WTC11 (cell line): ENCODE measurements around the gene PEAR1. TPM values are rescaled to one million over a fixed set of nuclear protein-coding genes. Genes with fewer than 3 reads are reported as not detected.

Experiments
- ATAC-seq: fragments of 200-7000 bp; cut with Tn5 transposase; 2 replicates; pipeline ENCODE4 v1.10.0; 2021; ENCODE audit warnings: mild to moderate bottlenecking, moderate library complexity
- CTCF ChIA-PET: fragments of 300-600 bp; sonication (Branson Sonifier 250); formaldehyde crosslinking; loops from one replicate; lab custom pipeline; 2021; ENCODE audit warnings: antibody characterized with exemption; lab: Charles Lee
- POLR2A ChIA-PET: fragments of 350-600 bp; sonication (Branson Sonifier 250); formaldehyde crosslinking; loops from one replicate; lab custom pipeline; 2021; ENCODE audit warnings: antibody characterized with exemption; lab: Charles Lee
- DNase-seq: peaks from one replicate; pipeline ENCODE4 v3.0.0; 2021; ENCODE audit warnings: low spot score
- H3K27ac Mint-ChIP-seq: 2 replicates; pipeline ENCODE4 v1.8.0; 2021; ENCODE audit warnings: mixed read lengths
- H3K27me3 Mint-ChIP-seq: 2 replicates; pipeline ENCODE4 v1.8.0; 2021; ENCODE audit warnings: low read depth, mild to moderate bottlenecking, moderate library complexity, mixed read lengths
- H3K36me3 Mint-ChIP-seq: 2 replicates; pipeline ENCODE4 v1.8.0; 2021; ENCODE audit warnings: mixed read lengths
- H3K4me1 Mint-ChIP-seq: 2 replicates; pipeline ENCODE4 v1.8.0; 2022; ENCODE audit warnings: mixed read lengths
- H3K4me3 Mint-ChIP-seq: 2 replicates; pipeline ENCODE4 v1.8.0; 2021; ENCODE audit warnings: mild to moderate bottlenecking, moderate library complexity, mixed read lengths
- H3K9me3 Mint-ChIP-seq: 2 replicates; pipeline ENCODE4 v1.8.0; 2021; ENCODE audit warnings: mixed read lengths
- CDX4 ChIP-seq: fragments of 250-450 bp; sonication (Bioruptor Pico); IDR thresholded peaks from 2 replicates; pipeline ENCODE4 v1.9.0; 2021; ENCODE audit warnings: moderate library complexity, mild to moderate bottlenecking, inconsistent platforms, borderline replicate concordance
- CTCF ChIP-seq: fragments of 200-600 bp; IDR thresholded peaks from 2 replicates; pipeline ENCODE4 v1.8.0; 2022; ENCODE audit warnings: antibody characterized with exemption
- ESRRA ChIP-seq: sonication (generic); formaldehyde crosslinking; IDR thresholded peaks from 2 replicates; pipeline ENCODE4 v1.8.1; 2022; ENCODE audit warnings: mild to moderate bottlenecking, missing genetic modification reagents, borderline replicate concordance
- FOXP4 ChIP-seq: sonication (generic); formaldehyde crosslinking; IDR thresholded peaks from 2 replicates; pipeline ENCODE4 v1.8.0; 2022; ENCODE audit warnings: mild to moderate bottlenecking, missing genetic modification reagents
- MAX ChIP-seq: sonication (generic); formaldehyde crosslinking; IDR thresholded peaks from 2 replicates; pipeline ENCODE4 v1.8.0; 2022; ENCODE audit warnings: mild to moderate bottlenecking, missing genetic modification reagents
- MLX ChIP-seq: sonication (generic); formaldehyde crosslinking; IDR thresholded peaks from 2 replicates; pipeline ENCODE4 v1.8.1; 2023; ENCODE audit warnings: mild to moderate bottlenecking, missing genetic modification reagents, moderate library complexity
- MXD4 ChIP-seq: fragments of 250-450 bp; sonication (Bioruptor Pico); IDR thresholded peaks from 2 replicates; pipeline ENCODE4 v1.8.0; 2021; ENCODE audit warnings: mild to moderate bottlenecking, moderate library complexity, borderline replicate concordance
- NFE2L1 ChIP-seq: sonication (generic); formaldehyde crosslinking; IDR thresholded peaks from 2 replicates; pipeline ENCODE4 v1.8.1; 2023; ENCODE audit warnings: missing genetic modification reagents
- PRDM15 ChIP-seq: sonication (generic); formaldehyde crosslinking; IDR thresholded peaks from 2 replicates; pipeline ENCODE4 v1.8.0; 2022; ENCODE audit warnings: missing genetic modification reagents
- RELA ChIP-seq: sonication (generic); formaldehyde crosslinking; IDR thresholded peaks from 2 replicates; pipeline ENCODE4 v1.8.1; 2022; ENCODE audit warnings: missing genetic modification reagents, mild to moderate bottlenecking, borderline replicate concordance
- SMAD4 ChIP-seq: sonication (generic); formaldehyde crosslinking; IDR thresholded peaks from 2 replicates; pipeline ENCODE4 v1.8.0; 2022; ENCODE audit warnings: mild to moderate bottlenecking, missing genetic modification reagents
- SP1 ChIP-seq: sonication (generic); formaldehyde crosslinking; conservative IDR thresholded peaks from 2 replicates; pipeline ENCODE4 v1.8.1; 2022; ENCODE audit warnings: missing genetic modification reagents
- TCF7 ChIP-seq: sonication (generic); formaldehyde crosslinking; IDR thresholded peaks from 2 replicates; pipeline ENCODE4 v1.8.0; 2022; ENCODE audit warnings: mild to moderate bottlenecking, low read depth, missing genetic modification reagents, moderate library complexity
- TEAD1 ChIP-seq: sonication (generic); formaldehyde crosslinking; IDR thresholded peaks from 2 replicates; pipeline ENCODE4 v1.8.0; 2022; ENCODE audit warnings: mild to moderate bottlenecking, missing genetic modification reagents
- TEAD4 ChIP-seq: sonication (generic); formaldehyde crosslinking; IDR thresholded peaks from 2 replicates; pipeline ENCODE4 v1.8.0; 2022; ENCODE audit warnings: mild to moderate bottlenecking, missing genetic modification reagents
- USF1 ChIP-seq: sonication (generic); formaldehyde crosslinking; IDR thresholded peaks from 2 replicates; pipeline ENCODE4 v1.8.0; 2022; ENCODE audit warnings: mild to moderate bottlenecking, missing genetic modification reagents
- ZNF138 ChIP-seq: sonication (generic); formaldehyde crosslinking; conservative IDR thresholded peaks from 2 replicates; pipeline ENCODE4 v1.8.1; 2022; ENCODE audit warnings: mild to moderate bottlenecking, moderate library complexity, missing genetic modification reagents
- ZNF219 ChIP-seq: sonication (generic); formaldehyde crosslinking; IDR thresholded peaks from 2 replicates; pipeline ENCODE4 v1.8.0; 2023; ENCODE audit warnings: missing genetic modification reagents, mild to moderate bottlenecking, borderline replicate concordance
- ZNF263 ChIP-seq: sonication (generic); formaldehyde crosslinking; IDR thresholded peaks from 2 replicates; pipeline ENCODE4 v1.8.1; 2022; ENCODE audit warnings: low read depth, mild to moderate bottlenecking, moderate library complexity, missing genetic modification reagents
- ZNF317 ChIP-seq: sonication (generic); formaldehyde crosslinking; IDR thresholded peaks from 2 replicates; pipeline ENCODE4 v1.8.1; 2023; ENCODE audit warnings: low read depth, mild to moderate bottlenecking, moderate library complexity, missing genetic modification reagents, borderline replicate concordance
- ZNF425 ChIP-seq: fragments of 250-450 bp; sonication (Bioruptor Pico); conservative IDR thresholded peaks from 2 replicates; pipeline ENCODE4 v1.9.0; 2021; ENCODE audit warnings: mild to moderate bottlenecking
- ZNF512 ChIP-seq: sonication (generic); formaldehyde crosslinking; IDR thresholded peaks from 2 replicates; pipeline ENCODE4 v1.8.1; 2022; ENCODE audit warnings: missing genetic modification reagents, borderline replicate concordance
- total RNA-seq: library from RNA; stranded (reverse); gene quantifications from 3 replicates; pipeline ENCODE4 v1.2.3, GENCODE V29; 2021

Gene PEAR1
- total RNA-seq, 1 experiment from 2014 or later, result 1.6 TPM

- Mint-ChIP-seq H3K4me1 (peaks cover 10% of the 10 kb centered on the region), H3K36me3 (no peaks in the 10 kb centered on the region), H3K27ac (no peak overlapping the region), H3K4me3 (peak overlapping the region; percentile 89), H3K9me3 (no peaks in the 10 kb centered on the region), H3K27me3 (peaks cover 92% of the 10 kb centered on the region)
- ATAC-seq, result peak; percentile 63
- DNase-seq, result peak; percentile 76
- POLR2A ChIA-PET, result interaction anchor here (0.7 to 1.9 kb wide), 7 partner anchors 10 to 171 kb away, joined by 3 to 8 read pairs (median 4); partner anchors contain the start of gene PRCC
- CTCF ChIA-PET, result interaction anchor here (0.6 to 9.9 kb wide), 58 partner anchors 9 to 240 kb away, joined by 3 to 211 read pairs (median 8); partner anchors contain the start of genes CRABP2, HDGF, ISG20L2 and LRRC71
- TF ChIP-seq ZNF317 (no peak), FOXP4 (no peak), TEAD1 (CRISPR knock-in tag) (no peak), SP1 (CRISPR knock-in tag) (0 out of 2 replicates have a peak, but pooled peaks have one; percentile 44), ZNF512 (CRISPR knock-in tag) (no peak), ZNF138 (CRISPR knock-in tag) (no peak), MAX (CRISPR knock-in tag) (peak; percentile 24; the same call in 1 of the 2 replicates), NFE2L1 (CRISPR knock-in tag) (no peak), CDX4 (CRISPR knock-in tag) (no peak), RELA (CRISPR knock-in tag) (no peak), MXD4 (CRISPR knock-in tag) (no peak), USF1 (CRISPR knock-in tag) (no peak), PRDM15 (CRISPR knock-in tag) (peak; percentile 42; the same call in 1 of the 2 replicates), TEAD4 (CRISPR knock-in tag) (no peak), ZNF219 (CRISPR knock-in tag) (no peak), ZNF425 (CRISPR knock-in tag) (no peak), TCF7 (no peak), ESRRA (CRISPR knock-in tag) (no peak), CTCF (peak; percentile 53), SMAD4 (CRISPR knock-in tag) (no peak), ZNF263 (0 out of 2 replicates have a peak, but pooled peaks have one; percentile 35), MLX (CRISPR knock-in tag) (no peak)
These were observed 33.3 kb upstream of the PEAR1 start for GRCh38 chr1:156860113-156860627.
